ENCODE results near the gene SLC6A3. TPM values are rescaled to one million over a fixed set of nuclear protein-coding genes. Genes with fewer than 3 reads are reported as not detected.

The SLC6A3 gene
- total RNA-seq, 1 donor from 2014 or later = not detected

DNA sequence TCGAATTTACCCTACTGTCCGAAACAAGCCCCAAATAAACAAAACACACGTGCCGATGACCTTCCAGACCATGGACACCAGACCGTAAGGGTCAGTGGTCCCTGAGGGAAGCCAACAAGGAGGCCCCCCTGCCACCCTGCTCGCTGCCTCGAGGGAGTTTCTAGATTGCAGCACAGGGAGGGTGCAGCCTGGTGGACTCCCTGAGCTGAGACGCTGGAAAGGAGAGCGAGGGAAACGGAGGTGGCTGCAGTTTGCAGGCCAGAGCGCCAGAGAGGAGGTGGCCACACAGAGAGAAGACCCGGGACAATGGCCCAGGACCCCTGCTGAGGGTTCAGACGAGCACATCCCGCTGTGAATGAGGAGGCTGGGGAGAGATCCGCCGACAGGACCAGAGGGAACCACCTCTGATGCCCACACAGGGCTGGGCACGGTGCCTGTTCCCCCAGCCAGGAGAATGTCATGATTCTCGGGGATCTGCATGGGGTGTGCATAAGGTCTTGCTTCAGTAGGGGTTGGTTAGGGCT, 48.9 kb downstream of the SLC6A3 start:
- no peak overlapping the region for H3K4me3 ChIP-seq (ENCODE audit: low read depth, low read length)
- TF ChIP-seq, protein P1, sequence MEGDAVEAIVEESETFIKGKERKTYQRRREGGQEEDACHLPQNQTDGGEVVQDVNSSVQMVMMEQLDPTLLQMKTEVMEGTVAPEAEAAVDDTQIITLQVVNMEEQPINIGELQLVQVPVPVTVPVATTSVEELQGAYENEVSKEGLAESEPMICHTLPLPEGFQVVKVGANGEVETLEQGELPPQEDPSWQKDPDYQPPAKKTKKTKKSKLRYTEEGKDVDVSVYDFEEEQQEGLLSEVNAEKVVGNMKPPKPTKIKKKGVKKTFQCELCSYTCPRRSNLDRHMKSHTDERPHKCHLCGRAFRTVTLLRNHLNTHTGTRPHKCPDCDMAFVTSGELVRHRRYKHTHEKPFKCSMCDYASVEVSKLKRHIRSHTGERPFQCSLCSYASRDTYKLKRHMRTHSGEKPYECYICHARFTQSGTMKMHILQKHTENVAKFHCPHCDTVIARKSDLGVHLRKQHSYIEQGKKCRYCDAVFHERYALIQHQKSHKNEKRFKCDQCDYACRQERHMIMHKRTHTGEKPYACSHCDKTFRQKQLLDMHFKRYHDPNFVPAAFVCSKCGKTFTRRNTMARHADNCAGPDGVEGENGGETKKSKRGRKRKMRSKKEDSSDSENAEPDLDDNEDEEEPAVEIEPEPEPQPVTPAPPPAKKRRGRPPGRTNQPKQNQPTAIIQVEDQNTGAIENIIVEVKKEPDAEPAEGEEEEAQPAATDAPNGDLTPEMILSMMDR (conservative IDR thresholded peaks at IDR 0.05; ENCODE audit: low read depth, low read length) = no peak
- DNase-seq (ENCODE audit: low read depth) = no peak

DNA sequence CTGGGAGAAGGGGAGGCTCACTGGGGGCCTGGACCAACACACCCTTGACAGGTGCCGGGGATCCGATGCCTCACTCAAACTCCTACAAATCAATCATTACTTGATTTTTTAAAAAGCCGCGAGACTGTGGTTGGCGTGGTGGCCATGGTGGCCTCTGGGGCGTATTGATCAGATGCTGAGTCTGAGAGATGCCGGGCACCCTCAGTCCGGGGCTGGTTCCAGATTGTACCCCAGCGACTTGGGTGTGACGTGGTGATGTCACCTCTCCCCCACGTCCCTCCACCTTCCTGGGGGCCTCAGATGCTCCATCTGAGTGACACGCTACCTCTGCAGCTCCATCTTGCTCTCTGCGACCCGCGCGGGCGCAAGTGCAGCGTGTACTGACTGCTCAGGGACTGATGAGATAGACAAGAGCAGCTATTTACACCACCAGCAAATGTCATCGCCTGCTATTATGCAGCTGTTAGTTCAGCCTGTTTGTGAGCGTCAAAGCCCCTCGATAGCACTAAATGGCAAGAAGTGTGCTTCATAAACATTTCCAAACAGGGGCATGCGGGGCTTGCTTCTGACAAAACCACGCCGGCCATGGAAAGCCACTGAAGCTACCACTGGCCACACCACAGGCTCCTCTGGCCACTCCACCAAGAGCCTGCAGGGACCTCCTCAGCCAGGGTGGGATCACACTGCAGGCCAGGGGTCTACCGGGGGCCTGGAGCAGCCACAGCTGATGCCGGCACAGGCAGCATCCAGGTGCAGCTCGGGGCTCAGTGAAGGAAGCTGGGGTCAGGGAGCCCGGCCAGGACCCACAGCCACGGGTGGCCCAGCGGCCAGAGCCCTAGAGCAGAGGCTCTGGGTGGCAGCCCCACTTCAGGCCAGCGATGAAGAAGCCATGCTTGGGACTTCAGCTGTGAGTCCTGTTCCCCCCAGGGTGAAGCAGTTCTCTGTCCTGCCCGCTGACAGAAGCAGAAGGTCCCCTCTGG, 50.1 kb downstream of the SLC6A3 start:
- no peak overlapping the region for H3K4me3 ChIP-seq (ENCODE audit: low read depth, low read length)
- TF ChIP-seq, protein P1 (conservative IDR thresholded peaks at IDR 0.05; ENCODE audit: low read depth, low read length) = no peak
- no peak for DNase-seq (ENCODE audit: low read depth)

DNA sequence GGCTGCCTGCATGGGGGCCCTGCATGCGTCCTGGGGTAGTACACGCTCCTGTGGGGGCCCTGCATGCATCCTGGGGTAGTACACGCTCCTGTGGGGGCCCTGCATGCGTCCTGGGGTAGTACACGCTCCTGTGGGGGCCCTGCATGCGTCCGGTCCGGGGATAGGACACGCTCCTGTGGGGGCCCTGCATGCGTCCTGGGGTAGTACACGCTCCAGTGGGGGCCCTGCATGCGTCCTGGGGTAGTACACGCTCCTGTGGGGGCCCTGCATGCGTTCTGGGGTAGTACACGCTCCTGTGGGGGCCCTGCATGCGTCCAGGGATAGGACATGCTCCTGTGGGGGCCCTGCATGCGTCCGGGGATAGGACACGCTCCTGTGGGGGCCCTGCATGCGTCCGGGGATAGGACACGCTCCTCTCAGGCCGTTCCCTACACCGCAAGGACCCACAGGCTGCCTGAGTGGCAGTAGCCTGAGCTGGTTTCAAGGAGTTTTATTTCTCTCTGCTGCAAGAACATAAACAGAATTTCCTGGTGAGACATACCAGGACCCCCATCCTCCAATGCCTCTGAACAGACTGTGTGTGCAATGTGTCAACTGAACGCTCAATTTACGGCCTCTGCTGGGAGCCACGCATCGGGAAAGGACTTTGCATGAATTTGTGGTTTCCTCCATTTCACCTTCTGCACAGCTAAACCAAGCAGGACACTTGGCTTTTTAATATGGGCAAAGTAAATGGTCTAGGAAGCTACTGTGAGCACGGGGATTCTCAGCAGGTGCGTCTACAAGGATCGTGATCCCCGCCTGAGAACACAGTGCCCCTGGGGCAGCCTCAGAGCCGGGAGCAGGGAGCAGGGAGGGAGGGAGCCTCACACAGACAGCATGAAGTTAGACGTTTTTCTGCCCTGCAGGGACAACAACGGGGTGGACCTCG, 51.4 kb downstream of the SLC6A3 start:
- no peak for DNase-seq (ENCODE audit: low read depth)
- H3K4me3 ChIP-seq (ENCODE audit: low read depth, low read length) = no peak overlapping the region
- TF ChIP-seq, protein P1 (conservative IDR thresholded peaks at IDR 0.05; ENCODE audit: low read depth, low read length) = no peak

DNA sequence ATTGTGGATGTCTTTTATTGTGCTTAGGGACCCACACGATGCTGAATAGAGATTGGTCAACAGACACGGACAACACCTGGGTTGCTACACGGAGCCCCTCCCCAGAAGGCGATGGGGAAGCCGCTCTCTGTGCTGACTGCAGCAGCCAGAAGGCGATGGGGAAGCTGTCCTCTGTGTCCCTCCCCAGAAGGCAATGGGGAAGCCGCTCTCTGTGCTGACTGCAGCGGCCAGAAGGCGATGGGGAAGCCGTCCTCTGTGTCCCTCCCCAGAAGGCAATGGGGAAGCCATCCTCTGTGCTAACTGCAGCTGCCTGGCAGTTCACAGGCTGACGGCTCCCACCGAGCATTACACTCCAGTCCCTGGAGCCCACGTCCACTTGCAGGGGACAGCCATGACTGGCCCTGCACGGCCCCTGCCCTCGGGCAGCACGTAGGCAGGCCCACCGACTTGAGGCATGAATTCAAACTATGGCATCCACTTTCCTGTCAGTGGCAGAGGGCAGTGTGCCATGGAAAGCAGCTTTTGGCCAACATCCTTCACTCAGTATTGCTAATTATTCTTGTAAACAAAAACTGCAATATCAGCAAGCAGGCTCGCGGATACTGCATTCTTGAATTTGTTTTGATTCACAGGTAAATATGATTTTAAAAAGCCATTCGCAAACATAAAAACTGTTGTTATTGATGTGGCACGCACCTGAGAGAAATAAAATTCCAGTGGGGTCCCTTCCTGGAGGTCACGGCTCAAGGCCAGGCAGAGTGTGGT, 52.3 kb downstream of the SLC6A3 start:
- TF ChIP-seq, protein P1 (conservative IDR thresholded peaks at IDR 0.05; ENCODE audit: low read depth, low read length) = no peak
- DNase-seq (ENCODE audit: low read depth) = no peak
- no peak overlapping the region for H3K4me3 ChIP-seq (ENCODE audit: low read depth, low read length)

DNA sequence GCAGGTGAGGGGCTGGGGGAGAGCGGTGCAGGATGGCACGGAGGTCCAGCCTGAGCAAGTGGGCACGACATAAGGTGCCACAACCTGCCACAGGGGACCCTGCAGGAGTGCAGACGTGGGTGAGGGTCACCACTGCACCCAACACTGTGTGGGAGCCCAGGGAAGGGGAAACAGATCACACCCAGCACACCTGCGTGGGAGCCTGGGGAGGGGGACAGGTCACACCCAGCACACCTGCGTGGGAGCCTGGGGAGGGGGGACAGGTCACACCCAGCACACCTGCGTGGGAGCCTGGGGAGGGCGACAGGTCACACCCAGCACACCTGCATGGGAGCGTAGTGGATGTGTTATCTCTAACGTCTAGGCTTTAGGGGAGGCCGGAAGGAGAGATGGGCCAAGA, 53.0 kb downstream of the SLC6A3 start:
- H3K4me3 ChIP-seq (ENCODE audit: low read depth, low read length) = no peak overlapping the region
- TF ChIP-seq, protein P1 (conservative IDR thresholded peaks at IDR 0.05; ENCODE audit: low read depth, low read length) = no peak
- DNase-seq (ENCODE audit: low read depth) = no peak

DNA sequence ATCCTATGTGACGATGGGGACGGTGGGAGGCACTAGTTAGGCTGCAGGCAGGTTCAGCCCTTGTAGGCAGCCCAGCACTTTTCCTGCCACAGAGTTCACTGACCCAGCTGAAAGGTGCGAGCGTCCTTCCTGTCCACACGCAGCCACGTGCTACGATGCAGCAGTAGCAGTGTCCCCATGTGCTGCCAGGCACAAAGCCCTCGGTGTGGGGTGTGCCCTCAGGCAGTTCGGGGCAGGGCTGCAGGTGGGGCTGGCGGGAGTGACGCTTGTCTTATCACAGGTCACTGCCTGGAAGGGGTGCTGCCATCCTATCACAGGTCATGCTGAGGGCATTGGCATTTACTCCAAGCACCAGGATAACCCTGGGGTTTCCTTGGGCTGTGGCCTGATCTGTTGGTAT, 53.5 kb downstream of the SLC6A3 start:
- H3K4me3 ChIP-seq (ENCODE audit: low read depth, low read length) = no peak overlapping the region
- TF ChIP-seq, protein P1 (conservative IDR thresholded peaks at IDR 0.05; ENCODE audit: low read depth, low read length) = no peak

More for the DNA sequence above, 53.5 kb downstream of the SLC6A3 start:
- DNase-seq (ENCODE audit: low read depth) = no peak
